Activated naive CD8-positive, alpha-beta T cell treated with anti-CD3 and anti-CD28 coated beads, Interleukin-2, amount 50 U/mL, for 16 hours (primary cell): Measurements from ENCODE around the gene SPRING1.
"Not testable (repeated sequence)": the region's sequence is repeated elsewhere in the genome, so short reads cannot be mapped to it uniquely, and the experiment has no call there.

Source experiments
- DNase-seq: peaks from one replicate; pipeline ENCODE4 v3.0.0-alpha.2; 2020; ENCODE audit warnings: low read depth, low spot score

The SPRING1 gene, protein sequence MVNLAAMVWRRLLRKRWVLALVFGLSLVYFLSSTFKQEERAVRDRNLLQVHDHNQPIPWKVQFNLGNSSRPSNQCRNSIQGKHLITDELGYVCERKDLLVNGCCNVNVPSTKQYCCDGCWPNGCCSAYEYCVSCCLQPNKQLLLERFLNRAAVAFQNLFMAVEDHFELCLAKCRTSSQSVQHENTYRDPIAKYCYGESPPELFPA

DNA sequence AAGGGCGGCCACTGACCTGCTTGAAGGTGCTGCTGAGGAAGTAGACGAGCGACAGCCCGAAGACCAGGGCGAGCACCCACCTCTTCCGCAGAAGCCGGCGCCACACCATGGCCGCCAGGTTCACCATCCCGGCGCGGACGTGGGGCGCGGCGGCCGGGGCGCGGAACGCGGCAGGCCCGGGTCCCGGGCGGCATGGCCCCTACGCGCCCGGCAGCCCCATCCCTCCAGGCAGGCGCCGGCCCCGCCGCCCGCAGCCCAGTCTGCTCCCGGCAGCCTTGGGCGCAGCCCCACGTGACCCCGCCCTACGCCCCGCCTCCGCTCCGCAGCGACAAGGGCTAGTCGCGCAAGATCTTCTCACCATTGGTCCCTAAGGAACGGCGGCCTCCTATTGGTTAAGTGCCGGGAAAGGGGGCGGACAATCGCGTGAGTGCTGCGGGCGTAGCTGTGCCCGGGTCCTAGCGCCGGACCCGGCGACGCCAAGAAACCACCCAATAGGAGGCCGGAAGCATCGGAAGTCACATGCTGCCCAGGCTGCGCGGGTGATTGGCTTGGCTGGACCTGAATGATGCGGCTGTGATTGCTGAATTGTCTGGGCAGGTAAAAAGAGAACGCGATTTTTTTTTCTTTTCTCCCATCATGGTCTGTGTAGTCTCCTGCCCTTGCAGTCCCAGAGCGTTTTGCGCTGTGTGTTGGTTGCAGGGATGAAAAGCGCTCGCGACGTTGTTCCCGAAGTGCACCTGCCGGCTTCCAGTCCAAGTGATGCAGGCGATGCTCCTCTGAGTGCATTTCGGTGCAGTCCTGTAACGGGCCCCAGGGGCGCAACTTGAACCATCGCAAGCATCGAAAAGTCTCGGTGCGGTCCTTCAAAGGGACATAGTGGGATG, at the start of gene SPRING1, which contains the start of gene RNFT2:
SPRING1 (minus strand) TSS at position 296 of the 884 bp plus-strand sequence; CDS start at position 127, 169 bp downstream.
RNFT2 (plus strand) TSS at position 542 of the 884 bp plus-strand sequence. CDS start 2,183 bp downstream, outside the sequence.
- DNase-seq, result peak; percentile 99

- no peak for DNase-seq
Observed at GRCh38 chr12:116784238-116784612, 46.4 kb upstream of the SPRING1 start.

GRCh38 chr12:116783525-116784237, 45.8 kb upstream of the SPRING1 start:
- no peak for DNase-seq

- no peak for DNase-seq
Observed at GRCh38 chr12:116780942-116781341, 43.1 kb upstream of the SPRING1 start.

DNA sequence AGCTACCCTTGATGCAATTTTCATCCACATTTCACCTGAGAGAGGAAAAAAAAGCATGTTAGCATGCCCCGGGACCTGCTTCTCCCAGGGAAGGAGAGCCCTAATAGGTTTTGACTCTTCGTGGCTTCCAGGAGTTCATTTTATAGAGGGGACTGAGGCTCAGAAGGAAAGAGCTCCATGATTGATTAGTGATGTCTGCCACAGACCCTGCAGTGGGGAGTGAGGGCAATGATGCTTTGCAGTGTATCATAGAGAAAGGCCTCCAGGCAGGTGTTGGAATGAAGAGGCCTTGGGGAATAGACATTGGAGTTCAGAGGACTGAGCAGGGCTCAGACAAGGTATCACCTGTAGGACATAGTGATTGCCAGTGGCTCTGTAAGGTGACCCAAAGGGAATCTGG, 41.7 kb upstream of the SPRING1 start:
- DNase-seq, result no peak

- DNase-seq, result no peak
Observed at GRCh38 chr12:116777245-116777644, 39.4 kb upstream of the SPRING1 start.

- no peak for DNase-seq
Observed at GRCh38 chr12:116774020-116774419, 36.2 kb upstream of the SPRING1 start.

GRCh38 chr12:116773276-116773731, 35.4 kb upstream of the SPRING1 start:
- DNase-seq, result no peak

DNA sequence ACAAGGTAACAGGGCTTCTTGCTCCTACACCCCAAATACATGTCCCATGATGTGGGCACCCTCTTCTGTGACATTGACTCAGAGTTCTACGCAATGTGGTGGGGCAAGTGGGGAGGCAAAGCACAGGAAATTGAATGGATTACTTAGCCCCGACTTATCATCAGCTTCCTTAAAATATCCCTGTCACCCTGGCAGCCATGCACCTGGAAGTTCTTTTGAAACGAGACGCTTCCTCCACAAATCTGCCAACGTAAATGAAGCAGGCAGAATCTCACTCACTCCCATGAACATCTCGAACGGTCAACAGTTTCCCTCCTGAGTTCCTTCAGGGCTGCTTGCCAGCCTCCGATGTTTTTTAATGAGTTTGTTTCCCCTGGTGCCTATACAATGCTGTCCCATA, 33.8 kb upstream of the SPRING1 start:
- no peak for DNase-seq

DNA sequence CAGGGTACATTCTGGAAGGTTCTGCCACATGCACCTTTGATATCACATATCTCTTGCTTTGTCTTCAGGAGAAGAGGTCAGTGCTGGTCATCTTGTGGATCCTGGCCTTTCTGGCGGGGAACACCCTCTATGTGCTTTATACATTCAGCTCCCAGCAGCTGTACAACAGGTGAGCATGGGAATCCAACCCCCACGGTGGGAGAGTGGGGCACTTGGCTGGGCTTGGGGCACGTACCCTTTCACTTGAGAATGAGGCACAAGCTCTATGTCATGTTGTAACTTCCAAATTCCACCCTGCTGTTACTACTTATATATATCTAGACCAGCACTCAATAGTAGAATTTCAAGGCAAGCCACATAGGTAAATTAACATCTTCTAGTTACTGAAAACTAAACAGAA, 28.9 kb upstream of the SPRING1 start:
- DNase-seq, result no peak

GRCh38 chr12:116766285-116766684, 28.4 kb upstream of the SPRING1 start:
- no peak for DNase-seq

GRCh38 chr12:116765271-116765670, 27.4 kb upstream of the SPRING1 start:
- DNase-seq, result no peak

DNA sequence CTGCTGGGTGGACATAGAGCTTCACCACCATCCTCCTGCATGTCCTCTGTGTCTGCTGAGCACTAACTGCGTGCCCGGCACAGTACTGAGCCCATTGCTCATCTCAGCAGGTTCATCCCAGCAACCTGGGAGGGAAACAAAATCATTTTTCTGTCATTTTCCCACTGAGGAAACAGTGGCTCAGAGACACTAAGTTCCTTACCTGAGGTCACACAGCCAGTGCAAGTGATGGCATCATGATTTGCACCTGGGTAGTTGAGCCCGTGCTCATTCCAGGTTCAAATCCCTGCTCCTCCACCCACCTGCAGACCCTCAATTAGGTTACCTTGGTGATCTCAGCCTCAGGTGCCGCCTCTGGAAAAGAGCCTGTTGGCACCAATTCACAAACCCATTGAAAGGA, 23.6 kb upstream of the SPRING1 start:
- DNase-seq, result no peak

- DNase-seq, result no peak
Observed at GRCh38 chr12:116760622-116761020, 22.8 kb upstream of the SPRING1 start.

GRCh38 chr12:116759783-116760621, 22.1 kb upstream of the SPRING1 start:
- DNase-seq, result no peak

GRCh38 chr12:116754783-116755182, 16.9 kb upstream of the SPRING1 start:
- DNase-seq, result not testable (repeated sequence)

GRCh38 chr12:116754097-116754496, 16.2 kb upstream of the SPRING1 start:
- DNase-seq, result not testable (repeated sequence)

DNA sequence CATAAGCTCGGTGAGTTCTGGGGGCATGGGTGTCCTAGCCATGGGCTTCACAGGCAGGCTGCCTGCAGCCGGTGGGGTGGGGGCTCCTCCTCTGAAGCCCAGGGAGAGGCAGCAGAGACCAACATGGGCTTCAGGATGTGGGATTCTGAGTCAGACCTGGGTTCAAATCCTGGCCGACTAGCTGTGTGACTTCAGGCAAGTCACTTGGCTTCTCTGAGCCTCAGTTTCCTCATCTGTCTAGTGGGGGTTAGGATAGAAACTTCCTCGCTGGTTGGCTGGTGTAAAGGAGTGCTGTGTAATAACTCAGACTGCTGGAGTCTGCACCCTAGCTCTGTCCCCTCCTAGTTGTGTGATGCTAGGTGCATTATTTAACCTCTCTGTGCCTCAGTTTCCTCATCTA, 12.4 kb upstream of the SPRING1 start:
- no peak for DNase-seq

- DNase-seq, result no peak
Observed at GRCh38 chr12:116749884-116750283, 12.0 kb upstream of the SPRING1 start.

DNA sequence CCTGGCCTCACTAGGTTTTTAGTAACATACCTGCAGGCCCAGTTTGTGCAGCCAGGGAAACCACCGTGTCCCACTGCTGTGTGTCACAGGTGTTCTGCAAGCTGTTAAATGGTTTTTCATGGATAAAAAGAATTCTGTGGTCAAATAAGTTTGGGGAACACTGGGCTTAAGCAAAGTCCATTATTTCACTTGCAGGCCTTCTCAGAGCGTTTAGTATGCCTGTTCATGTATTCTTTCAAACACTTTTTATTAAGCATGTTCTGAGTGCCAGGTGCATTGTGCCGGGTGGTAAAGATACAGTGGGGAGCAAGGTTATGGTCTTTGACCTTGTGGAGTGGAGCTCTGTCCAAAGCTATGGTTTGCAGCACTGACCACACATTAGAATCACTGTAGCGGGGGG, 7.7 kb upstream of the SPRING1 start:
- no peak for DNase-seq

GRCh38 chr12:116744766-116745165, 6.9 kb upstream of the SPRING1 start:
- no peak for DNase-seq
